Liver (tissue), 9 donors: ENCODE measurements around the gene CHST12. TPM values are rescaled to one million over a fixed set of nuclear protein-coding genes. Genes with fewer than 3 reads are reported as not detected.

ENCODE experiments used
- DNase-seq: peaks from one replicate; pipeline ENCODE4 v3.0.0-alpha.2; 2017; ENCODE audit warnings: low spot score
- H3K27ac ChIP-seq, 2 donors: one replicate each; pipeline ENCODE4 v1.7.0; 2013; ENCODE audit warnings: inconsistent platforms in 2 of 2, low read length in 2 of 2, control low read depth in 1 of 2, low read depth in 1 of 2, mild to moderate bottlenecking in 1 of 2
- H3K27me3 ChIP-seq, 4 donors: one replicate each; pipeline versions ENCODE4 v1.6.1 to v1.7.0; 2013; ENCODE audit warnings: low read length in 3 of 4, inconsistent platforms in 1 of 4, mild to moderate bottlenecking in 1 of 4, moderate library complexity in 1 of 4; ENCODE audit not compliant: control insufficient read depth in 4 of 4, insufficient read depth in 4 of 4
- H3K36me3 ChIP-seq, 4 donors: one replicate each; pipeline versions ENCODE4 v1.6.1 to v1.7.0; 2013; ENCODE audit warnings: low read length in 3 of 4, mild to moderate bottlenecking in 3 of 4, low read depth in 1 of 4, moderate library complexity in 1 of 4; ENCODE audit not compliant: control insufficient read depth in 4 of 4, insufficient read depth in 3 of 4
- H3K4me1 ChIP-seq, 4 donors: one replicate each; pipeline versions ENCODE4 v1.6.1 to v1.7.0; 2013; ENCODE audit warnings: low read length in 3 of 4, mild to moderate bottlenecking in 3 of 4, moderate library complexity in 1 of 4; ENCODE audit not compliant: control insufficient read depth in 4 of 4, insufficient read depth in 4 of 4
- H3K4me3 ChIP-seq, 3 donors: one replicate each; pipeline versions ENCODE4 v1.6.1 to v1.7.0; 2013; ENCODE audit warnings: low read length in 3 of 3, control low read depth in 1 of 3, low read depth in 1 of 3, mild to moderate bottlenecking in 1 of 3
- H3K9ac ChIP-seq, 2 donors: one replicate each; pipeline ENCODE4 v1.7.0; 2013; ENCODE audit warnings: low read length in 2 of 2, mild to moderate bottlenecking in 2 of 2, moderate library complexity in 2 of 2, control low read depth in 1 of 2, low read depth in 1 of 2
- H3K9me3 ChIP-seq, 4 donors: one replicate each; pipeline versions ENCODE4 v1.6.1 to v1.7.0; 2013; ENCODE audit warnings: low read length in 3 of 4; ENCODE audit not compliant: control insufficient read depth in 4 of 4
- ATF3 ChIP-seq: IDR thresholded peaks from 2 replicates; pipeline ENCODE4 v1.6.1; 2016; ENCODE audit warnings: antibody characterized with exemption
- EGR1 ChIP-seq, 2 donors: IDR thresholded peaks; 2 replicates each; pipeline ENCODE4 v1.6.1; 2016 to 2018; ENCODE audit warnings: antibody characterized with exemption in 2 of 2, low read depth in 2 of 2
- FOXA1 ChIP-seq: IDR thresholded peaks from 2 replicates; pipeline ENCODE4 v1.6.1; 2016; ENCODE audit warnings: antibody characterized with exemption
- FOXA2 ChIP-seq: IDR thresholded peaks from 2 replicates; pipeline ENCODE4 v1.6.1; 2016; ENCODE audit warnings: antibody characterized with exemption
- GABPA ChIP-seq, 2 donors: IDR thresholded peaks in 1 of 2; conservative IDR thresholded peaks in 1 of 2; 2 replicates each; pipeline ENCODE4 v1.6.1; 2016; ENCODE audit warnings: antibody characterized with exemption in 2 of 2, mild to moderate bottlenecking in 1 of 2, moderate library complexity in 1 of 2
- HNF4A ChIP-seq, 2 donors: conservative IDR thresholded peaks; 2 replicates each; pipeline ENCODE4 v1.6.1; 2016; ENCODE audit warnings: antibody characterized with exemption in 2 of 2, mild to moderate bottlenecking in 2 of 2
- HNF4G ChIP-seq: IDR thresholded peaks from 2 replicates; pipeline ENCODE4 v1.6.1; 2016; ENCODE audit warnings: antibody characterized with exemption
- JUND ChIP-seq, 2 donors: IDR thresholded peaks; 2 replicates each; pipeline ENCODE4 v1.6.1; 2016; ENCODE audit warnings: antibody characterized with exemption in 2 of 2
- NR2F2 ChIP-seq: IDR thresholded peaks from 2 replicates; pipeline ENCODE4 v1.6.1; 2016; ENCODE audit warnings: antibody characterized with exemption
- RAD21 ChIP-seq, 2 donors: IDR thresholded peaks; 2 replicates each; pipeline ENCODE4 v1.6.1; 2016; ENCODE audit warnings: antibody characterized with exemption in 2 of 2, mild to moderate bottlenecking in 2 of 2
- RXRA ChIP-seq, 2 donors: IDR thresholded peaks; 2 replicates each; pipeline ENCODE4 v1.6.1; 2017 to 2018; ENCODE audit warnings: antibody characterized with exemption in 2 of 2, mild to moderate bottlenecking in 1 of 2
- SP1 ChIP-seq: IDR thresholded peaks from 2 replicates; pipeline ENCODE4 v1.6.1; 2018; ENCODE audit warnings: antibody characterized with exemption, mild to moderate bottlenecking
- TAF1 ChIP-seq: conservative IDR thresholded peaks from 2 replicates; pipeline ENCODE4 v1.6.1; 2016; ENCODE audit warnings: antibody characterized with exemption, mild to moderate bottlenecking
- YY1 ChIP-seq: IDR thresholded peaks from 2 replicates; pipeline ENCODE4 v1.6.1; 2016; ENCODE audit warnings: antibody characterized with exemption, mild to moderate bottlenecking
- WGBS: extraction: QIAGEN DNeasy Blood & Tissue Kit; methylation state at CpG from one replicate; pipeline ENCODE4 v1.1.7; 2013; 5-methylcytosine and 5-hydroxymethylcytosine counted together
- polyA plus RNA-seq, 2 donors: library from polyadenylated mRNA; stranded (reverse) in 1 of 2; unstranded in 1 of 2; fragments of 200-250 nt in 1 of 2; fragments of >200 nt in 1 of 2; fragmentation: Nextera tagmentation in 1 of 2; extraction: Ambion mirVana in 1 of 2; gene quantifications; one replicate each; pipeline versions ENCODE4 v1.2.1 to v1.2.3, GENCODE V29; 2013 to 2015
- total RNA-seq, 2 donors: library from RNA; depleted of rRNA; stranded (reverse); fragments of >200 nt; gene quantifications; one replicate each; pipeline ENCODE4 v1.2.3, GENCODE V29; 2014
- TF ChIP-seq, protein P1 (sequence below): fragments of 150-350 bp; IDR thresholded peaks from 2 replicates; pipeline ENCODE4 v1.5.1; 2017; ENCODE audit warnings: improper control_type of control experiment, low read depth, low read length; ENCODE audit not compliant: missing input control
- TF ChIP-seq, protein P2 (sequence below): IDR thresholded peaks from 2 replicates; pipeline ENCODE4 v1.6.1; 2016; ENCODE audit warnings: antibody characterized with exemption, mild to moderate bottlenecking
- TF ChIP-seq, protein P3 (sequence below): IDR thresholded peaks from 2 replicates; pipeline ENCODE4 v1.6.1; 2016; ENCODE audit warnings: antibody characterized with exemption
- TF ChIP-seq, protein P4 (sequence below): IDR thresholded peaks from 2 replicates; pipeline ENCODE4 v1.6.1; 2016; ENCODE audit warnings: antibody characterized with exemption
- donor health status: healthy.
- donor health status: healthy.
- donor health status: healthy.
- donor health status: healthy.
- donor health status: healthy.

CHST12 gene
- total and polyA plus RNA-seq, 4 donors: 3.2 to 11.9 (median 5.2) TPM

GRCh38 chr7:2374401-2374800 is 29.0 kb upstream of the CHST12 start:
- no peak for DNase-seq
- H3K4me3 ChIP-seq: no peak overlapping the region
- H3K4me1 ChIP-seq: peaks cover 0 to 25% (median 13%) of the 10 kb centered on the region in 4 donors
- H3K27me3 ChIP-seq: no peaks in the 10 kb centered on the region
- no peaks in the 10 kb centered on the region for H3K9me3 ChIP-seq
- H3K36me3 ChIP-seq: peaks cover 20 to 90% (median 64%) of the 10 kb centered on the region in 4 donors
- no peak for TF ChIP-seq EGR1 (IDR thresholded peaks at IDR 0.05; ENCODE audit: low read depth in 2 of 2)
- no peak for TF ChIP-seq HNF4A (conservative IDR thresholded peaks at IDR 0.05)
- no peak for TF ChIP-seq SP1
- TF ChIP-seq, protein P1, sequence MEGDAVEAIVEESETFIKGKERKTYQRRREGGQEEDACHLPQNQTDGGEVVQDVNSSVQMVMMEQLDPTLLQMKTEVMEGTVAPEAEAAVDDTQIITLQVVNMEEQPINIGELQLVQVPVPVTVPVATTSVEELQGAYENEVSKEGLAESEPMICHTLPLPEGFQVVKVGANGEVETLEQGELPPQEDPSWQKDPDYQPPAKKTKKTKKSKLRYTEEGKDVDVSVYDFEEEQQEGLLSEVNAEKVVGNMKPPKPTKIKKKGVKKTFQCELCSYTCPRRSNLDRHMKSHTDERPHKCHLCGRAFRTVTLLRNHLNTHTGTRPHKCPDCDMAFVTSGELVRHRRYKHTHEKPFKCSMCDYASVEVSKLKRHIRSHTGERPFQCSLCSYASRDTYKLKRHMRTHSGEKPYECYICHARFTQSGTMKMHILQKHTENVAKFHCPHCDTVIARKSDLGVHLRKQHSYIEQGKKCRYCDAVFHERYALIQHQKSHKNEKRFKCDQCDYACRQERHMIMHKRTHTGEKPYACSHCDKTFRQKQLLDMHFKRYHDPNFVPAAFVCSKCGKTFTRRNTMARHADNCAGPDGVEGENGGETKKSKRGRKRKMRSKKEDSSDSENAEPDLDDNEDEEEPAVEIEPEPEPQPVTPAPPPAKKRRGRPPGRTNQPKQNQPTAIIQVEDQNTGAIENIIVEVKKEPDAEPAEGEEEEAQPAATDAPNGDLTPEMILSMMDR: no peak
- no peak for TF ChIP-seq ATF3
- TF ChIP-seq HNF4G: no peak
- 92% methylated on average over 18 of the region's 18 CpGs for WGBS
- no peak overlapping the region for H3K9ac ChIP-seq
- no peak overlapping the region for H3K27ac ChIP-seq

GRCh38 chr7:2374830-2375728 is 28.3 kb upstream of the CHST12 start:
- Histone ChIP-seq H3K4me3 (no peak overlapping the region), H3K9ac (no peak overlapping the region), H3K36me3 (peaks cover 22 to 90% (median 65%) of the 10 kb centered on the region in 4 donors), H3K27me3 (no peaks in the 10 kb centered on the region), H3K4me1 (peaks cover 0 to 25% (median 13%) of the 10 kb centered on the region in 4 donors), H3K27ac (no peak overlapping the region), H3K9me3 (no peaks in the 10 kb centered on the region)
- no peak for TF ChIP-seq SP1
- no peak for TF ChIP-seq HNF4G
- TF ChIP-seq YY1: no peak
- TF ChIP-seq EGR1 (IDR thresholded peaks at IDR 0.05; ENCODE audit: low read depth in 2 of 2): no peak
- no peak for TF ChIP-seq GABPA (IDR thresholded peaks at IDR 0.05 in 1 of 2, conservative IDR thresholded peaks at IDR 0.05 in 1 of 2)
- no peak for TF ChIP-seq HNF4A (conservative IDR thresholded peaks at IDR 0.05)
- TF ChIP-seq, protein P2, sequence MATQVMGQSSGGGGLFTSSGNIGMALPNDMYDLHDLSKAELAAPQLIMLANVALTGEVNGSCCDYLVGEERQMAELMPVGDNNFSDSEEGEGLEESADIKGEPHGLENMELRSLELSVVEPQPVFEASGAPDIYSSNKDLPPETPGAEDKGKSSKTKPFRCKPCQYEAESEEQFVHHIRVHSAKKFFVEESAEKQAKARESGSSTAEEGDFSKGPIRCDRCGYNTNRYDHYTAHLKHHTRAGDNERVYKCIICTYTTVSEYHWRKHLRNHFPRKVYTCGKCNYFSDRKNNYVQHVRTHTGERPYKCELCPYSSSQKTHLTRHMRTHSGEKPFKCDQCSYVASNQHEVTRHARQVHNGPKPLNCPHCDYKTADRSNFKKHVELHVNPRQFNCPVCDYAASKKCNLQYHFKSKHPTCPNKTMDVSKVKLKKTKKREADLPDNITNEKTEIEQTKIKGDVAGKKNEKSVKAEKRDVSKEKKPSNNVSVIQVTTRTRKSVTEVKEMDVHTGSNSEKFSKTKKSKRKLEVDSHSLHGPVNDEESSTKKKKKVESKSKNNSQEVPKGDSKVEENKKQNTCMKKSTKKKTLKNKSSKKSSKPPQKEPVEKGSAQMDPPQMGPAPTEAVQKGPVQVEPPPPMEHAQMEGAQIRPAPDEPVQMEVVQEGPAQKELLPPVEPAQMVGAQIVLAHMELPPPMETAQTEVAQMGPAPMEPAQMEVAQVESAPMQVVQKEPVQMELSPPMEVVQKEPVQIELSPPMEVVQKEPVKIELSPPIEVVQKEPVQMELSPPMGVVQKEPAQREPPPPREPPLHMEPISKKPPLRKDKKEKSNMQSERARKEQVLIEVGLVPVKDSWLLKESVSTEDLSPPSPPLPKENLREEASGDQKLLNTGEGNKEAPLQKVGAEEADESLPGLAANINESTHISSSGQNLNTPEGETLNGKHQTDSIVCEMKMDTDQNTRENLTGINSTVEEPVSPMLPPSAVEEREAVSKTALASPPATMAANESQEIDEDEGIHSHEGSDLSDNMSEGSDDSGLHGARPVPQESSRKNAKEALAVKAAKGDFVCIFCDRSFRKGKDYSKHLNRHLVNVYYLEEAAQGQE: no peak
- TF ChIP-seq, protein P3, sequence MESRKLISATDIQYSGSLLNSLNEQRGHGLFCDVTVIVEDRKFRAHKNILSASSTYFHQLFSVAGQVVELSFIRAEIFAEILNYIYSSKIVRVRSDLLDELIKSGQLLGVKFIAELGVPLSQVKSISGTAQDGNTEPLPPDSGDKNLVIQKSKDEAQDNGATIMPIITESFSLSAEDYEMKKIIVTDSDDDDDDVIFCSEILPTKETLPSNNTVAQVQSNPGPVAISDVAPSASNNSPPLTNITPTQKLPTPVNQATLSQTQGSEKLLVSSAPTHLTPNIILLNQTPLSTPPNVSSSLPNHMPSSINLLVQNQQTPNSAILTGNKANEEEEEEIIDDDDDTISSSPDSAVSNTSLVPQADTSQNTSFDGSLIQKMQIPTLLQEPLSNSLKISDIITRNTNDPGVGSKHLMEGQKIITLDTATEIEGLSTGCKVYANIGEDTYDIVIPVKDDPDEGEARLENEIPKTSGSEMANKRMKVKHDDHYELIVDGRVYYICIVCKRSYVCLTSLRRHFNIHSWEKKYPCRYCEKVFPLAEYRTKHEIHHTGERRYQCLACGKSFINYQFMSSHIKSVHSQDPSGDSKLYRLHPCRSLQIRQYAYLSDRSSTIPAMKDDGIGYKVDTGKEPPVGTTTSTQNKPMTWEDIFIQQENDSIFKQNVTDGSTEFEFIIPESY: no peak
- no peak for TF ChIP-seq RAD21 (IDR thresholded peaks at IDR 0.05)
- no peak for TF ChIP-seq FOXA2
- TF ChIP-seq JUND (IDR thresholded peaks at IDR 0.05): no peak
- no peak for TF ChIP-seq FOXA1
- no peak for TF ChIP-seq ATF3
- no peak for TF ChIP-seq NR2F2
- TF ChIP-seq RXRA (IDR thresholded peaks at IDR 0.05): no peak
- TF ChIP-seq, protein P4, sequence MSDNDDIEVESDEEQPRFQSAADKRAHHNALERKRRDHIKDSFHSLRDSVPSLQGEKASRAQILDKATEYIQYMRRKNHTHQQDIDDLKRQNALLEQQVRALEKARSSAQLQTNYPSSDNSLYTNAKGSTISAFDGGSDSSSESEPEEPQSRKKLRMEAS: no peak
- no peak for TF ChIP-seq TAF1
- TF ChIP-seq, protein P1: no peak
- no peak for DNase-seq
- 84% methylated on average over 26 of the region's 26 CpGs for WGBS
